K562 (cell line): ENCODE data around the gene RND1. TPM values are rescaled to one million over a fixed set of nuclear protein-coding genes. Genes with fewer than 3 reads are reported as not detected.

Experiments used
- ARNT ChIP-seq, 2 experiments: fragments of 450-650 bp; IDR thresholded peaks; 2 replicates each; pipeline ENCODE4 v1.6.1; 2016; ENCODE audit warnings: mild to moderate bottlenecking in 1 of 2
- DPF2 ChIP-seq: fragments of 450-650 bp; IDR thresholded peaks from 2 replicates; pipeline ENCODE4 v1.6.1; 2016
- FOXO4 ChIP-seq: fragments of 450-650 bp; formaldehyde crosslinking; IDR thresholded peaks from 2 replicates; pipeline ENCODE4 v1.4.0; 2020; ENCODE audit warnings: mild to moderate bottlenecking, moderate library complexity
- POLR2B ChIP-seq: fragments of 450-650 bp; IDR thresholded peaks from 2 replicates; pipeline ENCODE4 v1.6.1; 2018; ENCODE audit warnings: low read depth; ENCODE audit not compliant: partially characterized antibody
- RREB1 ChIP-seq: fragments of 250-450 bp; sonication (Bioruptor Pico); IDR thresholded peaks from 2 replicates; pipeline ENCODE4 v1.4.0; 2020
- SIN3A ChIP-seq, 2 experiments: fragments of 150-350 bp in 1 of 2; IDR thresholded peaks; 2 replicates each; pipeline ENCODE4 v1.6.1; 2011 to 2016; ENCODE audit warnings: borderline replicate concordance in 2 of 2, low read depth in 2 of 2, low read length in 2 of 2, mild to moderate bottlenecking in 2 of 2, moderate library complexity in 2 of 2; ENCODE audit not compliant: control insufficient read depth in 1 of 2
- ZBTB2 ChIP-seq: fragments of 450-650 bp; IDR thresholded peaks from 2 replicates; pipeline ENCODE4 v1.6.1; 2016; ENCODE audit warnings: antibody characterized with exemption
- ZC3H11A ChIP-seq: IDR thresholded peaks from 2 replicates; pipeline ENCODE4 v1.6.1; 2012; ENCODE audit warnings: low read depth, low read length, improper control_type of control experiment
- ZNF175 ChIP-seq: fragments of 200-800 bp; sonication (Bioruptor generic); IDR thresholded peaks from 2 replicates; pipeline ENCODE4 v1.6.1; 2016; ENCODE audit warnings: low read depth, mild to moderate bottlenecking, missing genetic modification characterization, missing compliant biosample characterization
- polyA plus RNA-seq, 8 experiments: library from polyadenylated mRNA; depleted of rRNA in 4 of 8; stranded (reverse) in 5 of 8; unstranded in 3 of 8; fragments of >200 nt; fragmentation: Nextera tagmentation in 2 of 8; fragmentation: Illumina TruSeq in 1 of 8; extraction: Ambion mirVana in 2 of 8; extraction: Trizol in 1 of 8; gene quantifications; 2 replicates each; pipeline versions ENCODE4 v1.2.1 to v1.2.3, GENCODE V29; 2011 to 2014; ENCODE audit warnings: inconsistent platforms in 1 of 8, missing spikeins in 1 of 8
- total RNA-seq, 7 experiments: library from RNA; depleted of rRNA in 6 of 7; stranded (reverse); fragments of >200 nt in 6 of 7; fragmentation: Illumina TruSeq in 2 of 7; extraction: Trizol in 2 of 7; gene quantifications; 2 replicates each; pipeline versions ENCODE4 v1.2.1 to v1.2.3, GENCODE V29; 2011 to 2021; ENCODE audit warnings: low replicate concordance in 1 of 7
- TF ChIP-seq, protein P1 (sequence below): fragments of 450-650 bp; conservative IDR thresholded peaks from 2 replicates; pipeline ENCODE4 v1.6.1; 2016; ENCODE audit warnings: missing genetic modification characterization, low read depth, mild to moderate bottlenecking, missing compliant biosample characterization, moderate library complexity
- TF ChIP-seq, protein P2 (sequence below): fragments of 450-650 bp; formaldehyde crosslinking; conservative IDR thresholded peaks from 2 replicates; pipeline ENCODE4 v1.4.0; 2022; ENCODE audit warnings: mild to moderate bottlenecking, missing genetic modification characterization
- TF ChIP-seq, protein P3 (sequence below), 2 experiments: fragments of 250-450 bp in 1 of 2; fragments of 450-650 bp in 1 of 2; sonication (Bioruptor Pico) in 1 of 2; IDR thresholded peaks; 2 replicates each; pipeline versions ENCODE4 v1.6.1 to v1.8.0; 2016 to 2021; ENCODE audit warnings: mild to moderate bottlenecking in 2 of 2, moderate library complexity in 2 of 2, missing compliant biosample characterization in 1 of 2, missing genetic modification characterization in 1 of 2

Gene RND1
- total and polyA plus RNA-seq, 9 of the 15 experiments (the other 6 are each of a cell fraction or from before 2014, with no cell fraction given), result 0.18 to 0.78 (median 0.58) TPM; not detected in 2

- TF ChIP-seq SIN3A (IDR thresholded peaks at IDR 0.05; ENCODE audit: borderline replicate concordance in 2 of 2, control insufficient read depth in 1 of 2, low read depth in 2 of 2, low read length in 2 of 2) (peak; percentile 77; a peak in 2 of 4 replicates), DPF2 (peak; percentile 11; the same call in 1 of the 2 replicates), POLR2B (peak; percentile 56), ZNF175 (CRISPR knock-in tag) (peak; percentile 95), ARNT (IDR thresholded peaks at IDR 0.05) (peak in 1 of 2 experiments; percentile 79; a peak in 2 of 4 replicates), ZBTB2 (peak; percentile 34; the same call in 1 of the 2 replicates), RREB1 (CRISPR knock-in tag) (no peak), ZC3H11A (peak; percentile 25; the same call in 1 of the 2 replicates), FOXO4 (CRISPR knock-in tag) (no peak)
- TF ChIP-seq, protein P1, sequence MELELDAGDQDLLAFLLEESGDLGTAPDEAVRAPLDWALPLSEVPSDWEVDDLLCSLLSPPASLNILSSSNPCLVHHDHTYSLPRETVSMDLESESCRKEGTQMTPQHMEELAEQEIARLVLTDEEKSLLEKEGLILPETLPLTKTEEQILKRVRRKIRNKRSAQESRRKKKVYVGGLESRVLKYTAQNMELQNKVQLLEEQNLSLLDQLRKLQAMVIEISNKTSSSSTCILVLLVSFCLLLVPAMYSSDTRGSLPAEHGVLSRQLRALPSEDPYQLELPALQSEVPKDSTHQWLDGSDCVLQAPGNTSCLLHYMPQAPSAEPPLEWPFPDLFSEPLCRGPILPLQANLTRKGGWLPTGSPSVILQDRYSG (tag), result peak; percentile 93
- TF ChIP-seq, protein P2, sequence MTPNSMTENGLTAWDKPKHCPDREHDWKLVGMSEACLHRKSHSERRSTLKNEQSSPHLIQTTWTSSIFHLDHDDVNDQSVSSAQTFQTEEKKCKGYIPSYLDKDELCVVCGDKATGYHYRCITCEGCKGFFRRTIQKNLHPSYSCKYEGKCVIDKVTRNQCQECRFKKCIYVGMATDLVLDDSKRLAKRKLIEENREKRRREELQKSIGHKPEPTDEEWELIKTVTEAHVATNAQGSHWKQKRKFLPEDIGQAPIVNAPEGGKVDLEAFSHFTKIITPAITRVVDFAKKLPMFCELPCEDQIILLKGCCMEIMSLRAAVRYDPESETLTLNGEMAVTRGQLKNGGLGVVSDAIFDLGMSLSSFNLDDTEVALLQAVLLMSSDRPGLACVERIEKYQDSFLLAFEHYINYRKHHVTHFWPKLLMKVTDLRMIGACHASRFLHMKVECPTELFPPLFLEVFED (CRISPR knock-in tag), result 0 out of 2 replicates have a peak, but pooled peaks have one; percentile 21
- TF ChIP-seq, protein P3, sequence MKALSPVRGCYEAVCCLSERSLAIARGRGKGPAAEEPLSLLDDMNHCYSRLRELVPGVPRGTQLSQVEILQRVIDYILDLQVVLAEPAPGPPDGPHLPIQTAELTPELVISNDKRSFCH (CRISPR knock-in tag; IDR thresholded peaks at IDR 0.05), result no peak
- TF ChIP-seq, protein P3 (tag; IDR thresholded peaks at IDR 0.05), result 0 out of 2 replicates have a peak, but pooled peaks have one; percentile 27
These were observed 13.6 kb downstream of the RND1 start, which contains the start of gene DDX23 (continued) for GRCh38 chr12:48851883-48852733.
